IMR-90 (cell line): ENCODE measurements around the gene GRIPAP1. TPM values are rescaled to one million over a fixed set of nuclear protein-coding genes. Genes with fewer than 3 reads are reported as not detected.

Source experiments
- ATAC-seq: fragments of 200-7000 bp; cut with Tn5 transposase; 2 replicates; pipeline ENCODE4 v1.9.1; 2020; ENCODE audit warnings: low read depth, mild to moderate bottlenecking, moderate library complexity
- BruUV-seq: library from RNA; stranded (reverse); fragments of 400-500 nt; replicated peaks from 2 replicates; lab custom pipeline; 2021; lab: Mats Ljungman, UMichigan
- CTCF ChIA-PET: fragments of 300-600 bp; formaldehyde crosslinking; extraction: SDS; loops from one replicate; lab custom pipeline; 2021; ENCODE audit warnings: antibody characterized with exemption; lab: Yijun Ruan, JAX
- POLR2A ChIA-PET: fragments of 300-600 bp; sonication (Branson Sonifier 250); formaldehyde crosslinking; loops from one replicate; lab custom pipeline; 2022; ENCODE audit warnings: antibody characterized with exemption; ENCODE audit not compliant: unreplicated experiment; lab: Charles Lee
- DNase-seq: peaks from one replicate; pipeline ENCODE4 v3.0.0; 2013
- H2AFZ ChIP-seq: replicated peaks from 2 replicates; pipeline ENCODE3; 2013; ENCODE audit warnings: low read length, mild to moderate bottlenecking; ENCODE audit not compliant: poor library complexity
- H2AK5ac ChIP-seq: 2 replicates; pipeline ENCODE4 v1.6.1; 2013; ENCODE audit warnings: low read depth, low read length, inconsistent platforms
- H2AK9ac ChIP-seq: replicated peaks from 2 replicates; pipeline ENCODE3; 2013; ENCODE audit warnings: mild to moderate bottlenecking, low read depth, low read length, moderate library complexity; ENCODE audit not compliant: poor library complexity
- H2BK120ac ChIP-seq: 2 replicates; pipeline ENCODE4 v1.6.1; 2013; ENCODE audit warnings: low read depth, low read length, inconsistent platforms
- H2BK15ac ChIP-seq: 3 replicates; pipeline ENCODE4 v1.6.1; 2013; ENCODE audit warnings: low read depth, low read length, inconsistent platforms
- H2BK20ac ChIP-seq: 2 replicates; pipeline ENCODE4 v1.6.1; 2013; ENCODE audit warnings: low read depth, mild to moderate bottlenecking, inconsistent platforms, low read length, moderate library complexity
- H2BK5ac ChIP-seq: 2 replicates; pipeline ENCODE4 v1.6.1; 2013; ENCODE audit warnings: mild to moderate bottlenecking, low read depth, low read length, inconsistent platforms; ENCODE audit not compliant: poor library complexity, severe bottlenecking
- H3K14ac ChIP-seq: replicated peaks from 2 replicates; pipeline ENCODE4 v1.6.1; 2013; ENCODE audit warnings: low read depth, low read length, inconsistent platforms
- H3K18ac ChIP-seq: 2 replicates; pipeline ENCODE4 v1.6.1; 2013; ENCODE audit warnings: low read depth, low read length, control low read depth
- H3K23ac ChIP-seq: 2 replicates; pipeline ENCODE4 v1.6.1; 2013; ENCODE audit warnings: low read depth, low read length, inconsistent platforms
- H3K27ac ChIP-seq: 2 replicates; pipeline ENCODE4 v1.5.1; 2013; ENCODE audit warnings: mild to moderate bottlenecking, control low read depth, low read length; ENCODE audit not compliant: insufficient read depth
- H3K27me3 ChIP-seq: 2 replicates; pipeline ENCODE4 v1.6.1; 2013; ENCODE audit warnings: low read length; ENCODE audit not compliant: control insufficient read depth, insufficient read depth
- H3K36me3 ChIP-seq: 2 replicates; pipeline ENCODE4 v1.6.1; 2013; ENCODE audit warnings: low read length, mixed read lengths; ENCODE audit not compliant: control insufficient read depth, insufficient read depth
- H3K4ac ChIP-seq: 2 replicates; pipeline ENCODE4 v1.6.1; 2013; ENCODE audit warnings: low read depth, low read length, inconsistent platforms
- H3K4me1 ChIP-seq: 2 replicates; pipeline ENCODE4 v1.6.1; 2013; ENCODE audit warnings: low read length, mixed read lengths; ENCODE audit not compliant: control insufficient read depth, insufficient read depth
- H3K4me2 ChIP-seq: 2 replicates; pipeline ENCODE4 v1.6.1; 2013; ENCODE audit warnings: low read depth, mild to moderate bottlenecking, control low read depth, low read length, moderate library complexity
- H3K4me3 ChIP-seq: 2 replicates; pipeline ENCODE4 v1.5.1; 2013; ENCODE audit warnings: low read depth, mild to moderate bottlenecking, control low read depth, low read length, moderate library complexity; ENCODE audit not compliant: insufficient read depth
- H3K56ac ChIP-seq: 2 replicates; pipeline ENCODE4 v1.6.1; 2013; ENCODE audit warnings: low read length, inconsistent platforms; ENCODE audit not compliant: insufficient read depth; ENCODE audit errors: extremely low read depth
- H3K79me1 ChIP-seq, 2 experiments: 2 replicates each; pipeline ENCODE4 v1.6.1; 2013; ENCODE audit warnings: low read length in 2 of 2, inconsistent platforms in 1 of 2, low read depth in 1 of 2
- H3K9ac ChIP-seq: 2 replicates; pipeline ENCODE4 v1.6.1; 2013; ENCODE audit warnings: low read depth, low read length, control low read depth
- H3K9me1 ChIP-seq: 2 replicates; pipeline ENCODE4 v1.6.1; 2013; ENCODE audit warnings: low read length, inconsistent platforms; ENCODE audit not compliant: insufficient read depth
- H3K9me3 ChIP-seq: 2 replicates; pipeline ENCODE4 v1.6.1; 2013; ENCODE audit warnings: low read length; ENCODE audit not compliant: control insufficient read depth, insufficient read depth
- H4K20me1 ChIP-seq: 2 replicates; pipeline ENCODE4 v1.6.1; 2013; ENCODE audit warnings: low read length, inconsistent platforms; ENCODE audit not compliant: insufficient read depth
- H4K5ac ChIP-seq: 2 replicates; pipeline ENCODE4 v1.6.1; 2013; ENCODE audit warnings: mild to moderate bottlenecking, low read depth, low read length, control low read depth
- H4K8ac ChIP-seq, 2 experiments: 2 replicates each; pipeline ENCODE4 v1.6.1; 2013; ENCODE audit warnings: low read depth in 2 of 2, low read length in 2 of 2, control low read depth in 1 of 2, inconsistent platforms in 1 of 2
- H4K91ac ChIP-seq: 2 replicates; pipeline ENCODE4 v1.6.1; 2013; ENCODE audit warnings: low read depth, low read length, inconsistent platforms; ENCODE audit not compliant: insufficient read depth
- BHLHE40 ChIP-seq: fragments of 150-350 bp; IDR thresholded peaks from 2 replicates; pipeline ENCODE4 v1.6.1; 2016; ENCODE audit warnings: mild to moderate bottlenecking, low read depth, low read length
- CEBPB ChIP-seq: IDR thresholded peaks from 2 replicates; pipeline ENCODE4 v1.6.1; 2012; ENCODE audit warnings: low read depth, low read length, improper control_type of control experiment
- CHD1 ChIP-seq: IDR thresholded peaks from 2 replicates; pipeline ENCODE4 v1.6.1; 2012; ENCODE audit warnings: low read depth, low read length, improper control_type of control experiment
- CTCF ChIP-seq: conservative IDR thresholded peaks from 2 replicates; pipeline ENCODE4 v1.5.1; 2012; ENCODE audit warnings: mild to moderate bottlenecking, low read depth, low read length, improper control_type of control experiment
- ELK1 ChIP-seq: fragments of 150-350 bp; IDR thresholded peaks from 2 replicates; pipeline ENCODE4 v1.6.1; 2016; ENCODE audit warnings: low read depth, mild to moderate bottlenecking, low read length, moderate library complexity, borderline replicate concordance
- FOS ChIP-seq: fragments of 150-350 bp; IDR thresholded peaks from 2 replicates; pipeline ENCODE4 v1.6.1; 2016; ENCODE audit warnings: low read depth, low read length
- MAFK ChIP-seq: IDR thresholded peaks from 2 replicates; pipeline ENCODE4 v1.6.1; 2012; ENCODE audit warnings: low read depth, low read length, improper control_type of control experiment
- MAZ ChIP-seq: IDR thresholded peaks from 2 replicates; pipeline ENCODE4 v1.6.1; 2012; ENCODE audit warnings: low read depth, mild to moderate bottlenecking, low read length, improper control_type of control experiment, moderate library complexity, borderline replicate concordance
- MXI1 ChIP-seq: IDR thresholded peaks from 2 replicates; pipeline ENCODE4 v1.6.1; 2012; ENCODE audit warnings: low read depth, mild to moderate bottlenecking, low read length, moderate library complexity, borderline replicate concordance
- NFE2L2 ChIP-seq: fragments of 150-350 bp; IDR thresholded peaks from 2 replicates; pipeline ENCODE4 v1.6.1; 2016; ENCODE audit warnings: low read depth, mild to moderate bottlenecking, low read length
- POLR2A ChIP-seq: IDR thresholded peaks from 2 replicates; pipeline ENCODE4 v1.6.1; 2012; ENCODE audit warnings: mild to moderate bottlenecking, low read depth, low read length
- RAD21 ChIP-seq: IDR thresholded peaks from 2 replicates; pipeline ENCODE4 v1.6.1; 2012; ENCODE audit warnings: low read length, improper control_type of control experiment
- RCOR1 ChIP-seq: IDR thresholded peaks from 2 replicates; pipeline ENCODE4 v1.6.1; 2012; ENCODE audit warnings: mild to moderate bottlenecking, low read length, improper control_type of control experiment; ENCODE audit not compliant: insufficient replicate concordance
- RFX5 ChIP-seq: IDR thresholded peaks from 2 replicates; pipeline ENCODE4 v1.8.0; 2012; ENCODE audit warnings: low read depth, mild to moderate bottlenecking, low read length, moderate library complexity
- SMC3 ChIP-seq: fragments of 150-350 bp; IDR thresholded peaks from 2 replicates; pipeline ENCODE4 v1.6.1; 2016; ENCODE audit warnings: low read depth, mild to moderate bottlenecking, antibody characterized with exemption, low read length, moderate library complexity
- WGBS, 2 experiments: methylation state at CpG; one replicate each; pipeline versions ENCODE4 v1.1.5 to v1.1.7; 2013; ENCODE audit warnings: missing lambda C conversion rate in 2 of 2; ENCODE audit not compliant: insufficient read length in 1 of 2; ENCODE audit errors: extremely low coverage in 2 of 2; 5-methylcytosine and 5-hydroxymethylcytosine counted together
- dilution Hi-C: fragments of 300-500 bp; cut with HindIII; formaldehyde crosslinking; loops from one replicate; pipeline ENCODE4 v1.14.3; 2018; ENCODE audit warnings: low sequenced_read_pairs; ENCODE audit not compliant: unreplicated experiment
- in situ Hi-C: fragments of 300-500 bp; cut with MboI; formaldehyde crosslinking; loops from 3 replicates; pipeline ENCODE4 v1.14.3; 2019; ENCODE audit warnings: low sequenced_read_pairs, inconsistent platforms, mixed read lengths
- intact Hi-C: fragments of 100-400 bp; cut with micrococcal nuclease; formaldehyde crosslinking; loops from 2 replicates; pipeline ENCODE4 v1.10.0; 2022
- polyA plus RNA-seq, 3 experiments: library from polyadenylated mRNA; depleted of rRNA; stranded (reverse); fragments of >200 nt; gene quantifications; 2 replicates each; pipeline ENCODE4 v1.2.3, GENCODE V29; 2012; ENCODE audit warnings: low replicate concordance in 1 of 3
- total RNA-seq: library from RNA; depleted of rRNA; stranded (reverse); fragments of >200 nt; gene quantifications from 2 replicates; pipeline ENCODE4 v1.2.3, GENCODE V29; 2012
- TF ChIP-seq, protein P1 (sequence below): fragments of 150-350 bp; IDR thresholded peaks from 2 replicates; pipeline ENCODE4 v1.6.1; 2017; ENCODE audit warnings: mild to moderate bottlenecking, antibody characterized with exemption, low read length, low read depth

The GRIPAP1 gene
- total and polyA plus RNA-seq, 2 of the 4 experiments (the other 2 are of a cell fraction), result 17.9 to 25.0 TPM

DNA sequence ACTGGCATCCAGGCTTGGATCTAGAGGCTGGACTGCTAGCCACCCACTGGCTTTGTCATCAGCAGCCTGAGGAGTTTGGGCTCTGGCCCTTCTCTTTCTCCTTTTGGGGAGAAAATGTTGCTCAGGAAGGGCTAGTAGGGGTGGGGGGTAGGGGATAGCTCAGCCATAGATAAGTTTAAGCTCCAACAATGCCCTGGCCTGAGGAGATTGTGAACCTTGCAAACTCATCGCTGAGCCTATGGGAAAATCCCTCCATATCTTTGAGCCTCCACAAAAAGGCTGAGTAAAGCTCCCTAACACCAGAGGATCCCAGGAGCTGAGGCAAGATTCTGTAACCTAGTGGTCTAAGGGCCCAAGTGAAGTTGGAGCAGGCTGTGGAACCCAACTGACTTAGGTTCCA lies 53.5 kb downstream of the GRIPAP1 start:
- Histone ChIP-seq H3K56ac (no peak overlapping the region), H3K27ac (no peak overlapping the region), H3K18ac (no peak overlapping the region), H2BK120ac (no peak overlapping the region), H4K91ac (no peak overlapping the region), H3K4me1 (no peaks in the 10 kb centered on the region), H3K9me1 (no peaks in the 10 kb centered on the region; the same call in 1 of the 2 replicates), H3K9me3 (no peaks in the 10 kb centered on the region), H3K9ac (no peak overlapping the region), H2AK9ac (no peak overlapping the region), H2BK20ac (no peak overlapping the region), H2AK5ac (no peak overlapping the region), H4K20me1 (peaks cover 43% of the 10 kb centered on the region), H4K5ac (no peak overlapping the region), H2BK15ac (no peak overlapping the region), H3K4me2 (no peak overlapping the region), H3K4me3 (no peak overlapping the region), H3K14ac (no peak overlapping the region), H2BK5ac (no peak overlapping the region), H2AFZ (no peak overlapping the region), H3K36me3 (peaks cover 11% of the 10 kb centered on the region), H3K79me1 (peaks cover 5 to 20% of the 10 kb centered on the region in 2 experiments; a peak in 3 of 4 replicates), H3K23ac (no peak overlapping the region), H3K4ac (no peak overlapping the region), H3K27me3 (no peaks in the 10 kb centered on the region), H4K8ac (no peak overlapping the region)
- ChIA-PET POLR2A (no interaction called here), CTCF (no interaction called here)
- WGBS, 2 experiments, result no CpG with 5 or more reads among the region's 1 CpG
- DNase-seq (no peak), ATAC-seq (no peak)
- dilution Hi-C loops (no loop called here), in situ Hi-C loops (no loop called here), intact Hi-C loops (loop anchor here (10.0 kb wide), 1 partner anchor 304 kb away; no protein-coding TSS in a partner anchor)
- no peak for TF ChIP-seq SMC3
- TF ChIP-seq ELK1, result no peak
- no peak for TF ChIP-seq RAD21
- no peak for TF ChIP-seq MXI1
- TF ChIP-seq RCOR1, result no peak
- TF ChIP-seq, protein P1, sequence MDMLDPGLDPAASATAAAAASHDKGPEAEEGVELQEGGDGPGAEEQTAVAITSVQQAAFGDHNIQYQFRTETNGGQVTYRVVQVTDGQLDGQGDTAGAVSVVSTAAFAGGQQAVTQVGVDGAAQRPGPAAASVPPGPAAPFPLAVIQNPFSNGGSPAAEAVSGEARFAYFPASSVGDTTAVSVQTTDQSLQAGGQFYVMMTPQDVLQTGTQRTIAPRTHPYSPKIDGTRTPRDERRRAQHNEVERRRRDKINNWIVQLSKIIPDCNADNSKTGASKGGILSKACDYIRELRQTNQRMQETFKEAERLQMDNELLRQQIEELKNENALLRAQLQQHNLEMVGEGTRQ, result no peak
- TF ChIP-seq CHD1, result no peak
- TF ChIP-seq MAFK, result no peak
- no peak for TF ChIP-seq NFE2L2
- no peak for TF ChIP-seq POLR2A
- no peak for TF ChIP-seq FOS
- TF ChIP-seq CTCF, result no peak
- TF ChIP-seq RFX5, result no peak
- TF ChIP-seq CEBPB, result no peak
- no peak for TF ChIP-seq MAZ
- no peak for TF ChIP-seq BHLHE40
- BruUV-seq, result no TSS peak
